GM12892 (cell line): ENCODE measurements around the gene NACC2.
A peak's percentile ranks its signal among the peaks of the same experiment; 100 is the strongest.

Source experiments
- DNase-seq: peaks from one replicate; pipeline ENCODE4 v3.0.0; 2011; ENCODE audit not compliant: insufficient read length
- FAIRE-seq: peaks from 2 replicates; lab custom pipeline; 2011; peaks lifted over from hg19 to GRCh38; lab: Jason Lieb, UNC
- POLR2A ChIP-seq: IDR thresholded peaks from 2 replicates; pipeline ENCODE4 v1.6.1; 2011; ENCODE audit warnings: low read depth, low read length, control low read depth
- POLR2AphosphoS5 ChIP-seq: IDR thresholded peaks from 2 replicates; pipeline ENCODE4 v1.6.1; 2011; ENCODE audit warnings: low read depth, low read length, control low read depth
- TAF1 ChIP-seq: IDR thresholded peaks from 2 replicates; pipeline ENCODE4 v1.6.1; 2011; ENCODE audit warnings: low read depth, mild to moderate bottlenecking, control low read depth, low read length, borderline replicate concordance

The NACC2 gene

DNA sequence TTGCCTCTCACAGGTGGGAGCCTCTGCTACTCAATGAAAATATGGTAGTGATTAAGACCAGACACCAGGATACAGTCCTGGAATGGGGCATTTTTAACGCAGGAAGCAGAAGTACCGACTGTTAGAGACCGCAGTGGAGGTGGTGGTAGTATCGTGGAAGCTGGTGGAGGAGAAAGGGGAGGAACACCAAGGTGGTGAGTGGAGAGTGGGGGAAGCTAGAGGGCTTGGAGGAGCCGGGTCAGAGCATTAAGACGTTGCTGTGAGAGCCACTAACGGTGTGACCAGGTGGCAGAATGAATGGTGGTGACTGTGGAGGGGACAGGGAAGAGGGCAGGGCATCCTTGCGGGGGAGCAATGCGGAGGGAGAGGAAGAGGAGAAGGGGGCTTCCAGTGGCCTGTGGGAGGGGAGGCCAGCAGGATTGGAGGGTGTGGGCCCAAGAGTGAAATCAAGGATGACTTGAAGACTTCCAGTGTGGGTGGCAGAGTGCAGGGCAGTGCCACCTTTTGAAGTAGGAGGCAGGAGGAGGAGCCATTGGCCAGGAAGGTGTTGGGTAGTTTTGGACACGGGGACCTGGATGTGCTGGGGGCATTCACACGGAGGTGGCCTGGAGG, 132.3 kb downstream of the NACC2 start:
- no peak for TF ChIP-seq POLR2AphosphoS5
- TF ChIP-seq POLR2A: no peak
- no peak for TF ChIP-seq TAF1
- FAIRE-seq: no peak
- DNase-seq: no peak

DNA sequence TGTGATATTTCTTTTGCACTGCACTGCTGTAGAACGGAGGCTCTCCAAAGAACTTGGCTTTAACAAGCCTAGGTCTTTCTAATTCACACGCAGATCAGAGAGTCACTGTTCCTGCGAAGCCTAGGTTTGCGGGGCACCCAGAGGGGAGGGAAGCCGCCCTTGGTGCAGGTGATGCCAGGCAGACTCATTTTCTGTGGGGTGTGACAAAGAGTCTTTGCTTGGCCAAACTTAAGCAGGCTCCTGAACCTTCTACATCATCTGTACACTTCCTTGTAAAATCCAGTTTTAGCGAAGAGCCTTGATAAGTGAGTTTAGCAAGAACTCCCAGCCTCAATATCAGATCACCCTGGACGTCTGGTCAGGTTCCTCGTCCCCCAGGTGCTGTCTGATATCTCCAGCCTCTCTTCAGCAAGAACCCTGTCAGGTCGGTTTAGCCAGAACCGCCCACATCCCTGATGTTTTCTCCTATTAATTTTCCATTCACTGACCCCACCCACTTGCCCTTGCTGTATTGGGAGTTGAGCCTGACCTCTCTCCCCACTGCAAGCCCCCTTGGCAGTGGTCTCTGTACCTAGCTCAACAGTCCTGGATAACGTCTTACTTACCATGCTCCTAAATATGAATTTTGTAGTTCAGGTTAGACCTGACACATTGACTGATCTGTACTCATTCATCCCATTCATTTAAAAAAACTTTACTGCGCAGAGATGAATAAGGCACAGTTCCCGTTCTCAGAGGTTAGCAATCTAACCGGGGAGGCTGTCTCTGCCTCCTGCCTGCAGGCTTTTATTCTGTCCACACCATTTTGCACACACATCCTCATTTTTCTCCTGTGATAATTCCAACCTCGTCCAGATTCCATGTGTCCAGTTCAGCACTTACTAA, 133.0 kb downstream of the NACC2 start:
- no peak for FAIRE-seq
- DNase-seq: no peak
- TF ChIP-seq TAF1 (no peak), POLR2AphosphoS5 (no peak), POLR2A (no peak)

DNA sequence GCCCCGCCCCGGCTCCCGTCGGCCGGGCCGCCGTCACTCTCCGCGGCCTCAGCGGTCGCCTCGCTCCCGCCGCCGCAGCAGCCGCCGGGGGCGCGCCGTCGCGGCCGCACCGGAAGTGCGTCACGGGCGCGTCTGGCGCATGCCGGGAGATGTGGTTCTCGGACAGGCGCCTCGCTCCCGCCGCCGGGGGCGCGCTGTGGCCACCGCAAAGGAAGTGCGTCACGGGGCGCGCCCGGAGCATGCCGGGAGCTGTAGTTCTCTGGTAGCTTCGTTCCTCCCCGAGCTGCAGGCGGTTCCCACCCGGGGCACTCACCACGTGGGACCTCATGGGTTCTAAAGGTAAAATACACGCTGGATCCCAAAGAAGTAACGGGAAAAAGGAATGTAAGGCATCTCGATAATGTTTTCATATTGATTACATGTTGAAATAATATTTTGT, 133.8 kb downstream of the NACC2 start, which contains the start of gene UBAC1:
Gene UBAC1, minus strand, starts transcription at position 97 of the 439 bp plus-strand sequence. CDS start 211 bp downstream, outside the sequence.
- FAIRE-seq: peak; percentile 91
- no peak for TF ChIP-seq TAF1
- TF ChIP-seq POLR2A: no peak
- TF ChIP-seq POLR2AphosphoS5: no peak
- peak; percentile 100 for DNase-seq

- no peak for DNase-seq
These were observed 134.4 kb downstream of the NACC2 start for GRCh38 chr9:135960411-135961276.

DNA sequence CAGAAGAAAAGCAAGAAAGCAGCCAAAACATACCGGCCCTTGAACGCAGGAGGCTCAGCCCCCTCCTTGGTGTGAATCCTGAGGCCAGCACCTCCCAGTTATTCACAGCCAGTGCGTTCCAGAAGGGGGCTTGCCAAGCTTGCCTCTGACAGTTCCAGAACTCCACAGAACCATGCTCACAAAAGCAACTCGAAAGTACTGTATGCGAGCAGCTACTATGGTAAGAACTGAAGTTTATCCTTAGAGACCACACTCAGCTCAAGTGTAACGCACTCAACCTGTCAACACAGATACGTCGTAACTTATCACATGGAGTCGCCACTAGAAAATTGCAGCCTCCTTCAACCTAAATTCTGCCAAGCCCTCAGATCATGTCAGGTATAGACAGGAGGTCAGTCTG, 135.3 kb downstream of the NACC2 start:
- TF ChIP-seq TAF1 (no peak), POLR2AphosphoS5 (no peak), POLR2A (no peak)
- no peak for DNase-seq
- FAIRE-seq: no peak

More at GRCh38 chr9:135960411-135961276, 134.4 kb downstream of the NACC2 start:
- TF ChIP-seq POLR2AphosphoS5: no peak
- no peak for TF ChIP-seq TAF1
- peak; percentile 57; the same call in 1 of the 2 replicates for TF ChIP-seq POLR2A
- no peak for FAIRE-seq

- TF ChIP-seq POLR2AphosphoS5 (no peak), TAF1 (no peak), POLR2A (no peak)
- no peak for FAIRE-seq
- no peak for DNase-seq
These were observed 136.6 kb downstream of the NACC2 start for GRCh38 chr9:135958485-135958884.

GRCh38 chr9:135957431-135957830, 137.7 kb downstream of the NACC2 start:
- DNase-seq (no peak), FAIRE-seq (no peak)
- TF ChIP-seq POLR2AphosphoS5 (no peak), TAF1 (no peak), POLR2A (no peak)

GRCh38 chr9:135956802-135957174, 138.3 kb downstream of the NACC2 start:
- FAIRE-seq (no peak), DNase-seq (no peak)
- TF ChIP-seq POLR2AphosphoS5: no peak
- no peak for TF ChIP-seq TAF1
- TF ChIP-seq POLR2A: no peak
